Esophagus squamous epithelium (tissue), 4 donors: ENCODE measurements around the gene SCN9A.
"Not testable (repeated sequence)": the region's sequence is repeated elsewhere in the genome, so short reads cannot be mapped to it uniquely, and the experiment has no call there.

Experiments used
- CTCF ChIP-seq, 6 experiments: fragments of 450-650 bp in 4 of 6; fragments of 200-600 bp in 2 of 6; sonication (generic) in 2 of 6; IDR thresholded peaks; one replicate each; pipeline ENCODE4 v1.5.1; 2016 to 2019; ENCODE audit warnings: antibody characterized with exemption in 6 of 6, mild to moderate bottlenecking in 4 of 6, moderate library complexity in 4 of 6
- POLR2A ChIP-seq, 4 donors: fragments of 450-650 bp; IDR thresholded peaks; one replicate each; pipeline ENCODE4 v1.6.1; 2017; ENCODE audit warnings: antibody characterized with exemption in 4 of 4, mild to moderate bottlenecking in 4 of 4, moderate library complexity in 3 of 4

GRCh38 chr2:166312863-166313262 is 62.9 kb downstream of the SCN9A start:
- TF ChIP-seq CTCF, POLR2A (IDR thresholded peaks at IDR 0.05): not testable (repeated sequence)
